Measurements from ENCODE around the gene STK16. TPM values are rescaled to one million over a fixed set of nuclear protein-coding genes. Genes with fewer than 3 reads are reported as not detected.

The STK16 gene
- total RNA-seq, 1 experiment from 2014 or later, result 21.6 TPM

- no peak overlapping the region for H3K9ac ChIP-seq (ENCODE audit: extremely low read depth, insufficient read length, low read length)
- H3K4me1 ChIP-seq (ENCODE audit: insufficient read depth, low read length), result peaks cover 4% of the 10 kb centered on the region; the same call in 1 of the 2 replicates
- H2BK12ac ChIP-seq (ENCODE audit: insufficient read length, low read depth, low read length), result no peak overlapping the region
- Mint-ChIP-seq H3K36me3 (ENCODE audit: insufficient read depth in 1 of 3, low read depth in 3 of 3) (no peaks in the 10 kb centered on the region), H3K4me1 (peaks cover 21 to 23% of the 10 kb centered on the region in 2 experiments), H3K9me3 (no peaks in the 10 kb centered on the region), H3K27me3 (ENCODE audit: low read depth) (peaks cover 32% of the 10 kb centered on the region), H3K27ac (no peak overlapping the region), H3K4me3 (no peak overlapping the region)
- H3K23ac ChIP-seq (ENCODE audit: insufficient read length, low read depth, low read length), result no peak overlapping the region
- no peak overlapping the region for H2BK5ac ChIP-seq (ENCODE audit: insufficient read length, low read length)
- no peak overlapping the region for H2AK5ac ChIP-seq (ENCODE audit: insufficient read length, low read length)
- no peak overlapping the region for H3T11ph ChIP-seq (ENCODE audit: low read length)
- no peak overlapping the region for H3K4me2 ChIP-seq (ENCODE audit: insufficient read depth, insufficient read length, low read length)
- no peak overlapping the region for H2BK120ac ChIP-seq (ENCODE audit: low read depth, low read length, poor library complexity, severe bottlenecking)
- H3K79me2 ChIP-seq (ENCODE audit: insufficient read depth, low read length), result no peaks in the 10 kb centered on the region
- no peak overlapping the region for H2BK20ac ChIP-seq (ENCODE audit: low read depth, low read length, poor library complexity, severe bottlenecking)
- no CpG with 5 or more reads among the region's 2 CpGs for WGBS (ENCODE audit: extremely low coverage, insufficient read length, low lambda C conversion rate)
- H3K18ac ChIP-seq (ENCODE audit: insufficient read length, low read depth, low read length), result no peak overlapping the region
- no peaks in the 10 kb centered on the region for H3K9me3 ChIP-seq (ENCODE audit: control insufficient read depth, low read depth, low read length)
- no peaks in the 10 kb centered on the region for H3K79me1 ChIP-seq (ENCODE audit: insufficient read depth, low read depth, low read length, poor library complexity, severe bottlenecking)
- H3K4ac ChIP-seq (ENCODE audit: low read depth, low read length), result no peak overlapping the region
- TF ChIP-seq, protein P1, sequence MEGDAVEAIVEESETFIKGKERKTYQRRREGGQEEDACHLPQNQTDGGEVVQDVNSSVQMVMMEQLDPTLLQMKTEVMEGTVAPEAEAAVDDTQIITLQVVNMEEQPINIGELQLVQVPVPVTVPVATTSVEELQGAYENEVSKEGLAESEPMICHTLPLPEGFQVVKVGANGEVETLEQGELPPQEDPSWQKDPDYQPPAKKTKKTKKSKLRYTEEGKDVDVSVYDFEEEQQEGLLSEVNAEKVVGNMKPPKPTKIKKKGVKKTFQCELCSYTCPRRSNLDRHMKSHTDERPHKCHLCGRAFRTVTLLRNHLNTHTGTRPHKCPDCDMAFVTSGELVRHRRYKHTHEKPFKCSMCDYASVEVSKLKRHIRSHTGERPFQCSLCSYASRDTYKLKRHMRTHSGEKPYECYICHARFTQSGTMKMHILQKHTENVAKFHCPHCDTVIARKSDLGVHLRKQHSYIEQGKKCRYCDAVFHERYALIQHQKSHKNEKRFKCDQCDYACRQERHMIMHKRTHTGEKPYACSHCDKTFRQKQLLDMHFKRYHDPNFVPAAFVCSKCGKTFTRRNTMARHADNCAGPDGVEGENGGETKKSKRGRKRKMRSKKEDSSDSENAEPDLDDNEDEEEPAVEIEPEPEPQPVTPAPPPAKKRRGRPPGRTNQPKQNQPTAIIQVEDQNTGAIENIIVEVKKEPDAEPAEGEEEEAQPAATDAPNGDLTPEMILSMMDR (conservative IDR thresholded peaks at IDR 0.05), result no peak
- H3K56ac ChIP-seq (ENCODE audit: insufficient read length, low read depth, low read length), result no peak overlapping the region
- H4K20me1 ChIP-seq (ENCODE audit: control insufficient read depth, insufficient read depth, insufficient read length), result no peaks in the 10 kb centered on the region
- DNase-seq, result no peak
- no peak overlapping the region for H4K91ac ChIP-seq (ENCODE audit: insufficient read length, low read depth, low read length)
- H3K27ac ChIP-seq (ENCODE audit: insufficient read length, low read depth, low read length), result no peak overlapping the region
- no peak overlapping the region for H4K5ac ChIP-seq (ENCODE audit: insufficient read length, low read depth, low read length)
- no peaks in the 10 kb centered on the region for H3K23me2 ChIP-seq (ENCODE audit: insufficient read length, low read depth, low read length, poor library complexity, severe bottlenecking)
- no peaks in the 10 kb centered on the region for H3K27me3 ChIP-seq (ENCODE audit: insufficient read depth, low read length)
- H2AFZ ChIP-seq (ENCODE audit: low read length), result no peak overlapping the region
- no peak overlapping the region for H4K8ac ChIP-seq (replicated peaks; ENCODE audit: insufficient read length, low read depth, low read length)
- H2BK15ac ChIP-seq (ENCODE audit: low read depth, low read length), result no peak overlapping the region
- H3K14ac ChIP-seq (ENCODE audit: insufficient read depth, low read length), result no peak overlapping the region
Observed at GRCh38 chr2:219272995-219273394, 27.7 kb downstream of the STK16 start.
